ENCODE measurements around the gene SEC24D.

The SEC24D gene

DNA sequence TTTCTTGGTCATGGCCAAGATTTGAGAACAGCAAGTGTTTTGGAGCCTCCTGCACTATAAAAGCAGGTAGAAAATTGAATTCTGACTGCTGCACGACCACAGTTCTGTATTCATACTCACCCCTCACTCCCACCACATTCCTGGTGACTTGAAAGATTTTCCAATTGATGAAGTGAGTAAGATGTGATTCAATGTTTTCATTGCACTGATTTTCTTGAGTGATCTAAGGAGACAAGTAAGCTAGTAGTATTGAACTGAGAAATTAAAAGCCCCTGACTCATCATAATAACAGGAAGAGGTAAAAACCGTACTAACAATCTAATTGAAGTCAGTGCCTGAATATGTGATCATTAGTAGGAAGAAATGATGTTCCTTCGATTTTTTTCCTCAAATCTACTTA, 6.1 kb upstream of the SEC24D start:
- peak; percentile 83 for DNase-seq (ENCODE audit: low spot score)

DNA sequence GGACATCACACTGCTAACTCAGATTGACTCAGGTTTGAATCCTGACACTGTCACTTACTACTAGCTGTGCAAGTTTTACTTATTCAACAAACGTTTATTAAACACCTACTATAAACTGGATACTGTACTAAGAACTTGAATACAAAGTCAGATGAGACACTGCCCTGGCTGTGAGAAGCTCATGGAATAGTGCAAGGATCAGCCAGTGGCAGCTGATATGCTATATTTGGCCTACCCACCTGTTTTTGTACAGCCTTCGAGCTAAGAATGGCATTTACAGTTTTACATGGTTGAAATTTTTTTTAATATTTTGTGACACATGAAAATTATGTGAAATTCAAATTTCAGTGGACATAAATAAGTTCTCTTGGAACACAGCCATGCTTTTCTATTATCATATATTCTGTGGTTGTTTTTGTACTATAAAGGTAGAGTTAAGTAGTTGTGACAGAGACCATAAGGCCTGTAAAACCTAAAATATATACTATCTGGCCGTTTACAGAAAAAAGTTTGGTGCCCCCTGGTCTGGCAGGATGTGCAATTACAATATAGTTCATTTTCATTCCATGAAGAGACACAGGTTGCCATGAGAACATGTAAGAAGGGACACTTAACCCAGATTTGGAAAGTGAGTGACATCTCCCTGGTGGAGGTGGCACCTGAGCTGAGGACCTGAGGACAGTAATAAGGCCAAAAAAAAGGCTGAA, 3.4 kb upstream of the SEC24D start:
- DNase-seq (ENCODE audit: low spot score): no peak

DNA sequence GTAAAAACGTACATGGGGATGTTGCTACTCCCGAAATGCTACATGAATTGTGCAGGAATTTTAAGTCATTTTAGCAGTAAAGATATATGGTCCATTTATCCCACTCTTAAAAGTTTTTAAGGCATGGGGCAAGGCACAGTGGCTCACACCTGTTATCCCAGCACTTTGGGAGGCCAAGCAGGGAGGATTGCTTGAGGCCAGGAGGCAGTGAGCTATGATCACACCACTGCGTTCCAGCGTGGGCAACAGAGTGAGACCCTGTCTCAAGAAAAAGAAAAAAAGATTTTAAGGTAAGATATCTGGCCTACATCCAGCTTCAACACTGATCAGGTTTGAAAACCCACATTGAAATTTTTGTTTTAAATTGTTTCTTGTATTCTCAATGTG, 1.2 kb upstream of the SEC24D start:
- no peak for DNase-seq (ENCODE audit: low spot score)

DNA sequence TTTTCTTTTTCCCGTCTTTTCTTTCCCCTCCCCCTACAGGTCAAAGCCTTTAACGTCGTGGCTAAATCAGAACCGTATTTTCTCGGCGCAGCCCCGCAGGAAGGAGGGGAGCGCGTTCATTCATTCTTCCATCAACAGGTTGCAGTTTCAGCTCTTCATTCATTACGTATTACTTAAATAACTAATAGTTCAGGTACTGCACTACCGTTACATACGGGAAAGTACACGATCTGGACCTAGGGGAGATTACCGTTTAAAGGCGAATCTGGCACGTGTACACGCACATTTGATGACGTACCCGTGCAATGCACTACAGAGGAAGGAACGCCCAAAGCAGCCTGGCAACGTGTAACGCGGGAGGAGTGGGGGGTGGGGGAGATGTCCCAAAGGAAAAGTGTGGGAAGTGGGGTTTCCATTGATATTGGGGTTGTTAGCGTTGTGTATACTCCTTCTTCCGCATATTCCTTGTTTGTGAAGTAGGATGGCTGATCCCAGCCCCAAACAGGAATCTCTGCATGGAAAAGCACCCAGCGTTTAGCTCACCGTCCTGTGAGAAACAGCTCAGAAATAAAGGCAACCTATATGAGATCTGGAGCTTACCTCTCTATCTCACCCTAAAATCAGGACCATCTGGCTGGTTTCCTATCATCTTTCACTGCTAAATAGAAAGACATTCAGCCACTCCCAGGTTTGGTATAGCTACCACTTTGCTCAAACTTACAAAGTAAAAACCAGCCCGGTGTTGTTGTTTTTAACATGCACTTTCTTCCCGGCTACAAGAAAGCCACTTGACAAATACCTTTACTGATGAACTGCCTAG, 585 bp upstream of the SEC24D start:
- DNase-seq (ENCODE audit: low spot score): peak; percentile 65

DNA sequence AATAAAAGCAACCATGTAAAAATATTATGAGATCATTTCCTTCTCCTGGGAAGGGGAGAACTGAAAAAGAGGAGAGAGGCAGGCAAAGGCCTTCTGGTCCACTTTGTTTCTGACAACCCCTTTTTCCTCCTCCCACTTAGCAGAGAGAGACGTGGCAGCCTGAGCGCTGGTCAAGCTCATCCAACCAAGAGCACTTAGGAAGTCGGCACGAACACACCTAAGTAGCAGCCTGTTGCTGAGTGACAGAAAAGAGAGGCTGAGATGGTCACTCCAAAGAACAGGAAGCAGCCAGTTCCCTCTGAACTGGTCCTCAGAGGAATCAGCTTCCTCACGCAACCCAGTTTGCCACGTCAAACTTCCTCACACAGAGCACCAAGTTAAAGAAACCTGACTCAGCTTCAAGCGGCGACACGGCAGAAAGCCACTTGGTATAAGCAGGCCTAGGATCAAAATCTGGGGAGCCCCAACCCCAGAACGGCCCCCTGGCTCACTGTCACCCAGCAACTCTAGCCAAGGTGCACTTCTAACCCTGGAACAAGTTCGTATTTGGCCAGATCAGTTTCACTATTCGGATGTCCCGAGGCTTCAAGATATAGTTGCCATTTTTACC, 861 bp downstream of the SEC24D start:
- DNase-seq (ENCODE audit: low spot score): peak; percentile 96

DNA sequence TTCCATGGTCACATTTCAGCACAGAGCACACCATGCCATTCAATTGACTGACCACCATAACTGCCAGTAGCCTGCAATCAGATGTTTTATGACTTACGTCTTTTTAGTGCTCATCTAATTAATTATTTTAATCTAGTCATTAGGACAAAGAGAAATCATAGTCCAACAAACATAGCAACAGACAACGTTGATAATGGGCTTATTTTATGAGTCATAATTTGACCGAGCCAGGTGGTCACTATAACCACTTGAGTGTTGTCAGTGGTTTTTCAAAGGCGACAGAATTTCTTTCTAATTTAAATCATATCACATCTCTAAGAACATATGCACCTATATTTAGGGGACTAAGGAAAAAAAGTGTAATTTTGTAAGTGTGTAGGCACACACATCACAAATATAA, 1.9 kb downstream of the SEC24D start:
- no peak for DNase-seq (ENCODE audit: low spot score)

DNA sequence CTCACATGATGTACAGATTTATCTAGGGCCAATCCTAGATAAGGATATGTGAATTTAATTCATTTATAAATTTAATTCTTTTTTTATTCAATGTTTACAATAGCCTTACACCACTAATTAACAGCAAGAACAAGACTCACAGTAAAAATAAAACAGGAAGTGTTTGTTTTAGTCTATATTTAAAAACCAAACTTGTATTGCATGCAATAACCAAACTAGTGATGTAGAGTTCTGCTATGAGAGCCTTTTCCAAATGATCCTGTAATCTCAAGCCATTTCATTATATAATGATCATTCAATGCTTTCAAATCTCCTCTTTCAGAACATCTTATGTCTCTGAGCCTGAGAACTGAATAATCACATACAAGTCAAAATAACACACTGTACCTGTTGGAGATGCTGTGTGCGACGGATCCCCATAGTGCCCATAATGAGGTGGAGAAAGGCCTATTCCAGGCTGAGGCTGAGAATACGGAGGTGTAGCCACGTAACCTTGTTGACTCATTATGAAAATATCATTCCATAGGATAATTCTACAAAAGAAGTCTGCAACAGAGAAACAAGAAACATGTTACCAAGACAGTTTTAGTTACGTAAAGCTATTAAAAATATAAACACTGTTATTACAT, 2.6 kb downstream of the SEC24D start:
- DNase-seq (ENCODE audit: low spot score): no peak

DNA sequence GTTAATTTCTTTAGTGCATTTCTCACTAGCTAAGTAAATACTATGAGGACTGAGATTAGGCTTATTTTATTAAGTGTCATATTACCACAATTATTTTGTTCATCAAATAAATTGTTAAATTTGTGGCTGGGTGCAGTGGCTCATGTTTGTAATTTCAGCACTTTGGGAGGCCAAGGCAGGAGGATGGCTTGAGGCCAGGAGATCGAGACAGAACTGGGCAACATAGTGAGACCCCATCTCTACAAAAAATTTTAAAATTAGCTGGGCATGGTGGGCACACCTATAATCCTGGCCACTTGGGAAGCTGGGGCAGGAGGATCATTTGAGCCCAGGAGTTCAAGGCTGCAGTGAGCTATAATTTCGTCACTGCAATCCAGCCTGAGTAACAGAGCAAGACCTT, 6.8 kb downstream of the SEC24D start:
- no peak for DNase-seq (ENCODE audit: low spot score)

DNA sequence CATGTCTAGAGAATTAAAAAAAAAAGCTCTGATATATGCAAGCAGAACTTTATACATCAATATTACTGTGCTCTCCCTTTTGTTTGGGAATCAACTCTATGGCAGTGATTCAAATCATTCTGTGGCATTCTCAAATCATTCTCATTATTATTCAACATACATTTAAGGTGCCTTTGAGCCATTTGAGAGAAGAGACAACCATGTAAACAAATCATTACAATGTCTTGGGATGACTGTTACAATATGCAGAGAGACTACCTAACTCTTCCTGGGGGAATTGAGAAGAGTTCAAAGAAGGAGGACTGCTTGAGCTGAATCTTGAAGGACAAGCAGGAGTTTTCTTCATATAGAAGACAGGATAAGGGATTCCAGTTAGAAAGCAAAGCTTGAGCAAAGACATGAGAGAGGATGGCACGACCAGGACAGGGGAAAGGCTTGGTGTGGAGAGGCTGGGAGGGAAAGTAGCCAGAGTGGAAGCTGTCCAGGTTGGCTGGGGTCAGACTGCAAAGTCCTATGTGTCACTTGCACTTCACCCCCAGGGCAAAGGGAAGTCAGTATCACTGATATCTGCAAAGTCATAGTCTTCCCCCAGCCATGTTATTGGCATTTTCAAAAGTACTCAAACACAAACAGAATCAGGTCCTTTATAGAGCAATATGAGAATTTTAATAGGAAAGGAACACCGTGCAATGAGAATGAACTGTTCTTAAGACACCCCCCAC, 9.0 kb downstream of the SEC24D start:
- no peak for DNase-seq (ENCODE audit: low spot score)

DNA sequence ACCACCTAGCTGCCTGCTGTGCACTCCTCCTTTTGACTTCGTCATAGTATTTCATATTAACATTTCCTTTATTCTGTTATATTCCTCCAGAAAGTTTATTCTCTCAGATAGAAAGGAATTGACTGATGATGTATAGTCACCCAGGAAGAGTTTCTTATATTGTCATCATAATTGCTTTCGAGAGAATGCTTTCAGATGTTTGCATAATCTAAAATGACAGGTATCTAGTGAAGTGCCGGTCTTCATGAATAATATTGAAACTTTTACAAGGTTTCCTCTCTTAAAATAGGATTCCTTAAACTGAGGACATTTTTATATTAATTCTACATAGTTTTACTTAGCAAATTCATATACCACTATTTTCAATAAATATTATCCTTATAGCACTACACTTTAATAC, 10.1 kb downstream of the SEC24D start:
- DNase-seq (ENCODE audit: low spot score): no peak

DNA sequence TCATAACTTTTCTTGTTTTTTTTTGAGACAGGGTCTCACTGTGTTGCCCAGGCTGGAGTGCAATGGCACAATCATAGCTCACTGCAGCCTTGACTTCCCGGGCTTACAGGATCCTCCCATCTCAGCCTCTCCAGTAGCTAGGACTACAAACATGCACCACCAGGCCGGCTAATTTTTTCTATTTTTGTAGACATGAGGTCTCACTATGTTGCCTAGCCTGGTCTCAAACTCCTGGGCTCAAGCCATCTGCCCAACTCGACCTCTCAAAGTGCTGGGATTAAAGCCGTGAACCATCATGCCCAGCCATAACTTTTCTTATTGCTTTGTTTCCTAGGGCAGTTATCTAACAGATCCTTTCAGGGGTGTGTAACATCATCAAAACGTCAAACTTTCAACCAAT, 11.8 kb downstream of the SEC24D start:
- no peak for DNase-seq (ENCODE audit: low spot score)

DNA sequence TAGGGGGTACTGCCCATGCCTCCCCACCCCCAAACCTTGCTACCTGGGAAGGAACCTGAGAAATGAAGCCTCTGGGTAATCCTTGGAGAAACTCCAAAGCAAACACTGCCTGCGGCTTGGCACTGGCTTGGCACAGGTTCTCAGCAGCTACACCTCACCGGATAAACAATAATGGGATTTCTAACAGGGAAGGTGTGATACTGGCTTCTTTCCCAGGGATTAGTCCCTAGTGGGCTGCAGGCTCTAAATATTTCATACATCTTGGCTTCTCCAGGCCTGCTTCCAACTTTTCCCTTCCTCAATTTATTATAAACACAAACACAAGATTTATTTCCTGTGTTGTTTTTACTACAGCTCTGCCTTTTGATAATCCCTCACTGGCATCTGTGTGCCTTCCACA, 12.5 kb downstream of the SEC24D start:
- peak; percentile 53 for DNase-seq (ENCODE audit: low spot score)

DNA sequence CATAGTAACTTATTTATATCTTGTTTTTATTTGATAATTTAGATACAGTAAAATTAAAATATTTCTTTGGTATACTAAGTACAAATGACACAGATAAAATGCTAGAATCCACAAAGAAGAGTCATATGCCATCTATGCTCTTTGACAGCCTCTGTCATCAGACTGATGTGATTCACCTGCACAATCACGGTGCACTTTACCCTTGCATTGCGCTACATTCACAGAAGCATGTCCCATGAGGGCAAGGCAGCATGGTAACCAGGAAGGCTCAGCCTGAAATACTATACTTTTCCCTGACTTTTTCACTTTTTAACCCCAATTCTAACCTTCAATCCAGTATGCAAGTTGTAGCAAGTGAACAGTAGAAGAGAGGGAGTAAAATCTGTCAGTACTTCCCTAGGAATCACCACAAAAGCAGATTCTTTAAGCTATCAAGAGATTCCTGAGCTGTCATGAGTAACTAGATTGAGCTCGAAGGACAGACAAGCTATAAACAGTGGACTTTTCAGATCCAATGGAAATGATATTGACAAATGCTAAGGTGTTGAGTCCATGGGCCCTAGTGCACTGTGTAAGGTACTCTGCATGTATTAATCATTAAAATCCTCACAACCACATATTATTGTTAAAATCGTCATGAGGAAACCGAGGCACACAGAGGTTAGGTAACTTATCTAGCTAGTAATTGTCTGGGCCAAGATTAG, 14.2 kb downstream of the SEC24D start:
- DNase-seq (ENCODE audit: low spot score): peak; percentile 35

DNA sequence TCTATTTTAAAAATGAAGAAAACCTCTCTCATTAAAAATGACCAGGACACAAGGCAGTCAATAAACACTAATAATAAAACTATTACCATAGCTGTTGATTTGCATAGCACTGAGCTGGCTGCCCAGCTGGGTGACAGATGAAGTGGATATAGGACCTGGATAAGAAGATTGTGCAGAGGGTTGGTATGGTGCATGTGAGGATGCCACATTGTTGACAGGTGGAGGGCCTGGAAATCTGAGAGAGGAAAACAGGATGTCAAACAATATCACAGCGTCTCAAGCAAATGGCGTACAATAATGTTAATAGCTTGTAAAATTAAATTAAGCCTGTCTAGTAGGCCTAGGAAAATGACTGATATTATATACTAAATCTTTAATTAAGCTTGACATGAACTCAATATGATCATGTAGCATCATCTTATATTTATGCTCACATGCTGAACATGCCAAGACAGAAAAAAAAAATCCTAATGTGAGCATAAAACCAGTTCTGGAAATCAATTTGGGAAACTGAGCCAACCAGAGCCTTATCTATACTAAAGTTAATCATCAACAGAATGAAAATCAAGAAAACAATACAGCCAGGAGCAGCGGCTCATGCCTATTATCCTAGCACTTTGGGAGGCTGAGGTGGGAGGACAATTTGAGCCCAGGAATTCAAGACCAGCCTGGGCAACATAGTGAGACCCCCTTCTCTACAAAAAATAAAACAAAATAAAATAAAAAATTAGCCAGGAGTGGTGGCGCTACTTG, 18.6 kb downstream of the SEC24D start:
- no peak for DNase-seq (ENCODE audit: low spot score)

DNA sequence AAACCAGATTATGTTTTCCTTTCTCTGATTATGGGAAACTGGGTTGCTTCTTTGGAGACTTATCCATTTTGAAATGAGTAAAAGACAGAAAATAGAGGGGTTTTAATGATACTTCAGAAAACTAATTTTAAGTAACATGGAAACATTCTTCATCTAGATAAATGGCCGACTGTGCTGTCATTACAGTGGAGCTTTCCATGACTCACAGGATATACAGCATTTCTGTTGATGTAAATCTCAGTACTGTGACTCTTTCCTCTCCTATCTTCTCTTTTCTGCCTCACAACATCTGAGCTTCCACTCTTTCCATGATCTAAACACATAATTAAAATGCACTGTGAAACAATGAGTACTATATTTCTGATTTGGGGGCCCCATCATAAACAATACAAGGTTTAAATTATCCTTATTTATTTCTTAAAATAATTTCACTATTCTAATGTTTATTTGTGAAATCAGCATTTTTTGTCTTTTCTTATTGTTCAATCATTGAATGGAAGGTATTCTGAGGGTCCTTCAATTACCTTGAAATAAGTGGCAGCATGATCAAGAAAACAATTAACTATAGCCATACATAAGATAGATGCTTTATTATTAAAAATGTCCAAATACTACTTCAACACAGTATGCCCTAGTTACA, 19.3 kb downstream of the SEC24D start:
- no peak for DNase-seq (ENCODE audit: low spot score)

DNA sequence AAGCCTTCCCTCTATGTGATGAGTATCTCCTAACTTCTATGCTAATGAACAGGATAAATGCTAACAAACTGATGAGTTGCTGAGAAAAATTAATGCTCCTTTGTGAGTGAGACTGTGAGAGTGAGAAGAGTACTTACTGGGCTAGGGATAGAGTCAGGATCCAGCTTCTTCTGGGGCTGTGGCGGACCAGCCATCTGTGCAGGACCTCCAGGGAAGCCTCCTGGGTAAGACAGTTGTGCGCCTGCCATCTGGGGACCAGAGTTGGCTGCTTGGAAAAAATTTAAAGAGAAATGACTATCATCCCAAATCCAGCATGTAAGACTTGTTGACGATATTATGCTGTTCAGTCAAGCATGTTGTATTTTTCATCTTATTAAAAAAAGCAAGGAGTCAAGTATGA, 21.0 kb downstream of the SEC24D start:
- no peak for DNase-seq (ENCODE audit: low spot score)

DNA sequence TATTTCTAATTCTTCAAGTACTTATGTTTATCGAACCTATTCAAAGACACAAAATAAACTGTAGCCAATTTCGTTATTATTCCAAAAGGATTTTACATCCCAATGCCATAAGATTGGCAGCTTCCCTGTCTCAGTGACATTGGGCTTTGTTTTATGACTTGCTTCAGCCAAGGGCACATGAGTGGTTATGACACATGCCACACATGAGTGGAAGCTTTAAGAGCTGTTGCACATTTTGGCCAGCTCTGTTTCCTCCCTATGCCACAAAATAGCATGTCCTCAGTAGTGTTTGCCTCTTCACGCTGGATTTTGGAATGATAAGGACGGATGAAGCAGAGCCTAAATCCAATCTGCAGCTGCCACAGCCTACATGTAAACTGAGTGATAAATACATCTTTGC, 21.9 kb downstream of the SEC24D start:
- no peak for DNase-seq (ENCODE audit: low spot score)

DNA sequence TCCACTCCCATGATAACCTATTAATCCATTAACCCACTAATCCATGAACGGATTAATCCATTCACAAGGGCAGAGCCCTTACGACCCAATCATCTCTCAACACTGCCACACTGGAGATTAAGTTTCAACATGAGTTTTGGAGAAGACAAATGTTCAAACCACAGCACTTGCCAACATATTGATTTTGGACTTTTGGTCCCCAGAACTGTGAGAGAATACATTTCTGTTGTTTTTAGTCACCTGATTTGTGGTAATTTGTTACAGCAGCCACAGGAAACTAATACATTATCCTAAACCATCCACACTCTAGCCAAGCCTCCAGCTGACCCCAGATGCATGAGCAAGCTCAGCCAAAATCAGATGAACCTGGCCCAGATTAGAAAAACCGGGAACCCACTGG, 22.4 kb downstream of the SEC24D start:
- no peak for DNase-seq (ENCODE audit: low spot score)

DNA sequence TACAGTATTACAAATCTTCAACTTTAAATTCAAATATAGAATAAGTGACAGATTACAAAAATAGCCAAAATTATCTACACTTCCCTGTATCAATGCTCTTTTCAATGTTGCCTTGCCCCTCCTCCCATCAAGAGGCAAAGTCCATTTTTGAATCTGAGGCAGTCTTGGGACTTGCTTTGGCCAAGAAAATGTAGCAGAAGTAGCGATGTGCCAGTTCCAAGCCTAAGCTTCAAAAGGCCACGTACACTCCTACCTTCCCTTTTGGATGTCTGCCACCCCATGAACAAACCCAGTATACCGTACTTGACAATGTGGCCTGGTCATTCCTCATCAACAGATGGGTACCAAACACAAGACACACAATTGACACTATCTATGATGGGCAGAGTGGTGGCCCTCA, 24.1 kb downstream of the SEC24D start:
- DNase-seq (ENCODE audit: low spot score): no peak
